Measurements from ENCODE around the gene OPA3.
A peak's percentile ranks its signal among the peaks of the same experiment; 100 is the strongest.
"Not testable (repeated sequence)": the region's sequence is repeated elsewhere in the genome, so short reads cannot be mapped to it uniquely, and the experiment has no call there.

Gene OPA3

DNA sequence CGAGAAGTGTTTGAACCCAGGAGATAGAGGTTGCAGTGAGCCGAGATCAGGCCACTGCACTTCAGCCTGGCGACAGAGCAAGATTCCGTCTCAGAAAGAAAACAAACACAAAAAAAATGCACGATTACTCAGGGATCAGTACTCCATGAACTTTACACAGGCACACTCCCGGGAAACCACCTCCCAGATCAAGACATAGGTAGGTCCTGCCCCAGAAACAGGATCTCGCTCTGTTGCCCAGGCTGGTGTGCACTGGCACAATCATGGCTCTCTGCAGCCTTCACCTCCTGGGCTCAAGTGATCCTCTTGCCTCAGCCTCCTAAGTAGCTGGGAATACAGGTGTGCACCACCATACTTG is 66.2 kb downstream of the OPA3 start:
- DNase-seq, result no peak

- DNase-seq, result no peak
These were observed 66.7 kb downstream of the OPA3 start for GRCh38 chr19:45517641-45518468.

GRCh38 chr19:45517238-45517637 is 67.4 kb downstream of the OPA3 start:
- DNase-seq, result no peak

- peak; percentile 89 to 93 for DNase-seq
These were observed 68.7 kb downstream of the OPA3 start for GRCh38 chr19:45515807-45516401.

DNA sequence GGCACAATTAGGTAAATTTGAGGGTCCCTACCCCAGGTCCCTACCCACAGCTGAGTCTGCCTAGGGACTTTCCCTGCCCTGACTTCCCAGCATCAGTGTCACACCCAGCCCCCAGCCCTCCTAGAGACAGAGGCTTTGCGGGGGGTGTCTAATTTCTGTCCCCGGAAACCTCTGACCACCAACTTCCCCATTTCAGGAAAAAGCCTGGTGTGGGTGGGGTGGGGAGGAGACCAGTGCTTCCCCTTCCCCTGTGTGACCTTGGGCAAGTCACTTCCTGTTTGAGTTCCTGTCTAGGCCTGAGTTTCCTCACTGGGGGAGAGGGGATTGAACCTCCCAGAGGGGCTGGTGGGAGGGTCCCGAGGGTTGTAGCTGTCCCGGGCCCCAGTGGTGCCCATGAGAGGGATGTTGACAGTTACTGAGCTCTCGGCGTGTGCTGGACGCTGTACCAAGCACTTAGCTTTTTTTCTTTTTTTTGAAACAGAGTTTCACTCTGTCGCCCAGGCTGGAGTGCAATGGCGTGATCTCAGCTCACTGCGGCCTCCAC is 69.4 kb downstream of the OPA3 start:
- peak; percentile 98 for DNase-seq

- DNase-seq, result peak in 1 of 2 donors; percentile 69
These were observed 70.1 kb downstream of the OPA3 start for GRCh38 chr19:45514376-45515051.

GRCh38 chr19:45512881-45513483 is 71.6 kb downstream of the OPA3 start:
- DNase-seq, result no peak

DNA sequence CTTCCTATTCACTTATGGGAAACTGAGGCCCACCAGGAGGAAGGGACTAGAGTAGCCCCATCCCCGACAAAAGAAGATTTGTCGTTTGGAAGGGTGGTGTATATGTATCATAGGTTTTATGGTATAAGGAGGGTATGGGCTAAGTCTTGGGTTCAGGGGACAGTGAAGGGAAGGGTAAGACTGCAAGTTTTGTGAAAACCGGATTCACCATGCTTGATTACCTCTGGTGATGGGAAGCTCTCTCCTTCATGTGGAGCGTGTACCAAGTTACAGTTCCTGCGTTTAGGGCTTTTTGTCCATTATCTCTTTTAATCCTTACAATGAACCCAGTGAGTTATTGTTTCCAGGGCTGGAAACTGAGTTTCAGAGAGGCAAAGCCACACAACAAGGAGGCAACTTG is 73.5 kb downstream of the OPA3 start:
- no peak for DNase-seq

DNA sequence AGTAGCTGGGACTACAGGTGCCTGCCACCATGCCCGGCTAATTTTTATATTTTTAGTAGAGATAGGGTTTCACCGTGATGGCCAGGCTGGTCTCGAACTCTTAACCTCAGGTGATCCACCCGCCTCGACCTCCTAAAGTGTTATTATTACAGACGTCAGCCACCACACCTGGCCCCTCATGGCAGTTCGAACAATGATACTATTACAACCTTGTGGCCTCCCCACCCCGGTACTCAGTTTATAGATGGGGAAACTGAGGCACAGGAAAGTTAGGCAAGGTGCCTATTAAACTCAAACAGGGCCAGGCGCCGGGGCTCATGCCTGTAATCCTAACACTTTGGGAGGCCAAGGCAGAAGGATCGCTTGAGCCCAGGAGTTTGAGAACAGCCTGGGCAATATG is 74.2 kb downstream of the OPA3 start:
- DNase-seq, result not testable (repeated sequence)

DNA sequence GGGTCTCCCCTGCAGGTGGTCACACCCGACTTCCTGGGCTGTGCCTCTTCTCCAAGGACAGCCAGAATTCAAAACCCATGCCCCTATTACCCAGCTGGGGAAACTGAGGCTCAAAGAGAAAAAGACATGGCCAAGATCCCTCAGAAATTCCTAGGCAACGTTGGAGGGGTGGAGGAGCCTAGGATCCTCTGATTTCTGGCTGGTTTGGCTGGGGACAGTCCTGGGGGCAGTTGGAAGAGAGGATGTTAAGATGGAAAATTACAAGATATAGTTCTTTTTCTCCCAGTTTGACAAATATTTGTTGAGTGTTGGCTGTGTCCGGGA is 74.9 kb downstream of the OPA3 start:
- DNase-seq, result no peak

GRCh38 chr19:45508861-45509691 is 75.5 kb downstream of the OPA3 start:
- DNase-seq, result peak; percentile 71 to 72

- no peak for DNase-seq
These were observed 76.2 kb downstream of the OPA3 start for GRCh38 chr19:45508417-45508860.

DNA sequence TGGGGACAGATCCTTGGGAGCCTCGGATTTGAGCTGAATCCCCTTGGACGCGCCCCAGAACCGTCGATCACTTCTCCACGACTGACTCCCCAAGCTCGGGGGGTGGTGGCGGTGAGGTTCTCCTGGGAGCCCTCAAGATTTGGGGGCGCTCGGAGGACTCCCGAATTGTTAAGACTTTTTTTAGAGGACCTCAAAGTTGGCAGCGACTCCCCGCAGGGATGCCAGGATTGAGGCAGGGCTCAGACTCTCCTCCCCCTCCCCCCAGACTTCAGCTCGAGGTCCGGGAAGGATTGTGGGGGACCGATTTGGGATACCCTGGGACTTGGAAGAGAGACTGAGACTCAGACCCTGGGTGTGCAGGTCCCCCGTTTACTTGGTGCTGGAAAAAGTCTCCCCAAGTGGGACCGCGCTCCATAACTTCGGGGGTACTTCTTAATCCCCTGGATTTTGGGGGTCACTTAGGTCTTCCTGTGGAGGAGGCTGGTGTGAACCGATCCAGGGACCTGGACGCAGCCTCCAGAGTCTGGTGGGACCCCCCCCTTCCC is 76.7 kb downstream of the OPA3 start:
- DNase-seq, result no peak

DNA sequence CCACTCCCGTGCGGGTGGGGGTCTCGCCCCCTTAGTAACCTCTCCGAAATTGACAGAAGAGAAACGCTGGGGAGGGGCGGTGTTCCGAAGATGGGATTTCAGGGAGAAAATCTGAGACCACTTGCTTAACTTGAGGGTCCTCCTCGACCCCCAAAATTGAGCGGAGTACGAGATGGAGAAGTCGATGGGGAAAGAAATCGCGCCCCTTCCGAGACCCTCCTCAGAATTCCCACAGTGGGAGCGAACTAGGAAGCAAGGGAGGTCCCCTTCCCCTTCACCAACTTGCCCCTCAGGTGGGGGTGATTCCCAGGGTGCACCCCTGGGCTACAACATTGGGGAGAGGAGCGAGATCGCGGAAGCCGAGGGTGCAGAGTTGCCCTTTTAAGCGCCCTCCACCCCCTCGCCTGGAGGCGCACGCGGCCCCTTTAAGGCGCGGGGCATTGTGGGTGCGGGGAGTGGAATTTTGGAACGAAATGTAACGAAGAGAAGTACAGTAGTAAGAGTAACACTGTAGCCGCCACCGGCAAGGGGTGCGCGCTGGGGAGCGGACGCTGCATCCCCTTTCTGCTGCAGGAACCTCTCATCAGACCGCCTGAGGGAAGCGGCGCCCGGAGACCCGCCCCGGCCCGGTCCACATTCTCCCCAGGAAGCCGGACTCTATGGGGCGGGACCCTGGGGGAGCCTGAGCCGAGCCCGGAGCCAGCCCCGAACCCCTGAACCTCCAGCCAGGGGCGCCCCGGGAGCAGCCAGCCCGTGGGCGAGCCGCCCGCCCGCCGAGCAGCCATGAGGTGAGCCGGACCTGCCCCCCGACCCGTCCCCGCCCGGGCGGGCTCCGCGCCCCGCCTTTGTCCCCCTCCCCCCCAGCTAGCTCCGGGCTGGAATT is 77.4 kb downstream of the OPA3 start, which contains the start of gene VASP:
Gene VASP, plus strand, starts transcription at position 491 of the 883 bp plus-strand sequence. Its CDS starts 293 bp downstream, at position 784.
- peak; percentile 95 to 97 for DNase-seq

DNA sequence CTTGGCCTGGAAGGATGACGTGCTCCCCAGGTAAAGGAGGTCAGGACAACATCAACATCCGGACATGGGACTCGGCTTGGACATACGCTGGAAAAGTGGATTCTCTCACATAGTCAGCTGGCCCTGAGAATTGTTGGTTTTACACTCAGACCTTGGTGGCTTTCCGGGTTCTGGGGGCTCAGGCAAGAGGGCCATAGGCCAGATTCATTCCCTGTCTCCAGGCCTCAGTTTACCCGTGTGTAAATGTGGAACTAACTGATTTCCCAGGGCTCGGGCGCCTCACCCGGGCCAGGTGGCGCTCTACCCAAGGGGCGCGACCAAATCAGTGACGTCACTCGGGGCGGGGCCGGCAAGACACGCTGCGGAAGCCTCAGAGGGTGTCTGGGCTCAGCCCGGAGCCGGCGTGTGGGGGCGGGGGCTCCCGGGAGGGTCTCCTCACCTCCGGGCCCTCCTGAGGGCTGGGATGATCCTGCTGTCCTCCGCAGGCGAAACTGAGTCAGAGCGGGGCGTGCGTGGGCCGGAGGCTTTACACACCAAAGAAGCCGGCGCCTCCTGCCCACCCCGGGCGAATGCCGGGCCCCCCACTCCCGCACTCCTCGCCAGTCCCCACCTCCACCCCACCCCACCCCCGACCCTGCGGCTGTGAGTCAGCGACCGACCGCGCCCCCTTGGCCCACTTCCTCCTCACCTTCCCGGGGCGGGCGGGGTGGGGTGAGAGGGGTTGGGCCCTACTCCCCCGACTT is 78.2 kb downstream of the OPA3 start:
- DNase-seq, result peak; percentile 91 to 96

DNA sequence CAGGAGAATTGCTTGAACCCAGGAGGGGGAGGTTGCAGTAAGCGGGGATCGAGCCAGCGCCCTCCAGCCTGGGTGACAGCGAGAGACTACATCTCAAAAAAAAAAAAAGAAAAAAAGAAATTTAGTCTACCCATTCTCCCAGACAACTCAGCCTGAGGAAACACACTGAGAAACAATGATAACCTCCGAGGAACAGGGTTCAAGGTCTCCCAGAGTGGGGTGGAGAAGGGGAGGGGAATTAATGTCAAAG is 78.7 kb downstream of the OPA3 start:
- DNase-seq, result no peak

- DNase-seq, result no peak
These were observed 79.2 kb downstream of the OPA3 start for GRCh38 chr19:45505151-45505995.

GRCh38 chr19:45503909-45504308 is 80.7 kb downstream of the OPA3 start:
- DNase-seq, result no peak

DNA sequence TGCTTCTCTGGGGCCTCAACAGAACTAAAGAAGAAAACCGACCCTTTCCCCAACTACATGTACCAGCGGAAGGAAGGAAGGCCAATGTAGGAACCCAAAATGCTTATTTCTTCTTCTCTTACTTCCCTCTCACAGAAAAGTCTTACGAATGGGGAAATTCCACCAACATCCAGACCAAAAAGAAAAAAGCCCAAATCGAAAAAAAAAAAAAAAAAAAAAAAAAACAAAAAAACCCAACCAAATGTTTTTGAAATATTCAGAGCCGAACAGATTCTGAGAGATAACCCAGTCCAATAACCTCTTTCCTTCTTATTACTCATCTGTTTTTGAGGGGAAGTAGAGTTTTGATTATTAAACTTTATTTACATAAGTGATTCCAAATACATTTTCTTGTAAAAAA is 82.5 kb downstream of the OPA3 start:
- peak; percentile 40 to 57 for DNase-seq

- DNase-seq, result no peak
These were observed 82.9 kb downstream of the OPA3 start for GRCh38 chr19:45501730-45502014.

Data from inflammatory macrophage (primary cell).